Stimulated activated CD8-positive, alpha-beta memory T cell treated with anti-CD3 and anti-CD28 coated beads, Interleukin-12 subunit alpha, Interleukin-12 subunit beta, amount 100 ng/mL, for 24 hours (primary cell): Measurements from ENCODE around the gene MDK.

ENCODE experiments used
- DNase-seq: peaks from one replicate; pipeline ENCODE4 v3.0.0-alpha.2; 2020; ENCODE audit errors: extremely low read depth

Gene MDK

DNA sequence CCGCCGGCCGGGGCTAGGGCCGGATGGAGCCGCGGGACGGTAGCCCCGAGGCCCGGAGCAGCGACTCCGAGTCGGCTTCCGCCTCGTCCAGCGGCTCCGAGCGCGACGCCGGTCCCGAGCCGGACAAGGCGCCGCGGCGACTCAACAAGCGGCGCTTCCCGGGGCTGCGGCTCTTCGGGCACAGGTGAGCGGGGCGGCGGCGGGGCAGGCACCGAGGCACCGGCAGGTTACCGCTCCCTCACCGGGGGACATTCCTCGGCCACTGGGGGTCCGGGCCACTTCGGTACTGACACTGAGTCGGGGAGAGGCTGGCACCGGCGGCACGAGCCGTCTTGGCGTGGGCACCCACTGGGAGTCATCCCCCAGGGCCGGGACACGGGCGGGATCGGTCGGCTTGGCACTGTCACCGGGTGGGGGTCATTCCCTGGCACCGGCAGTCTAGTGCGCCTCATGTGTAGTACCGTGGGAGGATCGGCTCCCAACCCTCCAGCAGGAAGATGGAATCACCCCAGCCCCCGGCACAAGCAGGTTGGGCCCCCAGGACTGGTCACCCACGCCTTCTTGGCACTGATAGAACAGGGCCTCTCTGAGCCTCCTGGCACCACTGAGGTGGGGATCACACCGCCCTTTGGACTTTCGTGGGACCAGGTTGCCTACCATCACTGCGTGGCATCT, 33.7 kb upstream of the MDK start:
- no peak for DNase-seq

DNA sequence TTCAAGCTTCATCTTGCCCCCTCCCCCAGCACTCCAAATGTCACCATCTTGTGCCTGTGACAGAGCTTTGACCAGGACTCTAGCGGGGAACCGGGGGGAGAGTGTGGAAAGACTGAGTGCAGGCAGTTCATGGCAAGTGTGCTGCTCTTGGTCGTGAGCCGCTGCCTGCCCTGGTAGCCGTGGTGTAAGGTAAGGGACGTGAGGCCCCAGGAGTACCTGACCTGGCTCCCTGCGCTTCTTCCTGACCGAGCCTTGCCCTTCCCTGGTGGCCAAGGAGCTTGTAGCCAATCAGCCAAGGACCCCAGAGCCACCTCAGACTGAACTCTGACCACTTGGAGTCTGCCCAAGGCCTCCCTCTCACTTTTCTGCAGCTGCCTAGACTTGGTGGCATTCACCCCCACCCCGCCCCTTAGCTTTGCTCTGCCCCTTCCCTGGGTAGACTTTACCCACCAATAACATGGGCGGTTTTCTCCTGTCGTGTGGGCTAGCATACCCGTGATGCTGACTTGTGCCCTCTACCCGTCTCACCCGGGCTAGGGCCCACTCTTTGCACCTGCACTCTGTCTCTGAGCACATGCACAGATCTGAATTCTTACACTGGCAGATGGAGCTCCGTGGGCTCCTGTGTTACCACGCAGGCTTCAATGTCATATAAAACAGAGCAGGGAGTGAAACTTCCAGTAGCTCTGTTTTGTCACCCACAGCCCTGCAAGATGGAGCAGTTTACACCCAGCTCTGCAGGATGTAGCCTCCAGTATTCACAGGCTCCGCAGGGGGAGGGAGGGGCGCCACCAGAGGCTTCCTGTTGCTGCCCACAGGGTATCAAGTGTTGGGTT, 32.7 kb upstream of the MDK start:
- no peak for DNase-seq

DNA sequence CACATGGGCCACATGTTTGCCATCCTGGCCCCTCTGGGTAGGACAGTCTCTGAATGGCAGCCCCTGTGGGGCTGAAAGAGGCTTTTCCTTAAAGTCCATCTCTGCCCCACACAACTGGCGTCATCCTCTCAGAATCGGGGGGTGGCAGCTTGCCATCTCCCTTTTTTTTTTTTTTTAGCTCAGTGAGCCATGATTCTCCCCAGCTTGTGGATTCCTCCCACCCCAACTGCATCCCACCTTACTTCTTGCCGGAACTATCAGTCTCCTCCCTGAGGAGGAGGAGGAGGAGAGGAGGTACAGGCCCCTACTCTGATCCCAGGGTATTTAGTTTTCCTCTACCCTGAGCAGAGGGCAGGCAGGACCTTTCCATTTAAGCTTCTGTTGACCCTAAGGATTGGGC, 30.8 kb upstream of the MDK start:
- DNase-seq = no peak

DNA sequence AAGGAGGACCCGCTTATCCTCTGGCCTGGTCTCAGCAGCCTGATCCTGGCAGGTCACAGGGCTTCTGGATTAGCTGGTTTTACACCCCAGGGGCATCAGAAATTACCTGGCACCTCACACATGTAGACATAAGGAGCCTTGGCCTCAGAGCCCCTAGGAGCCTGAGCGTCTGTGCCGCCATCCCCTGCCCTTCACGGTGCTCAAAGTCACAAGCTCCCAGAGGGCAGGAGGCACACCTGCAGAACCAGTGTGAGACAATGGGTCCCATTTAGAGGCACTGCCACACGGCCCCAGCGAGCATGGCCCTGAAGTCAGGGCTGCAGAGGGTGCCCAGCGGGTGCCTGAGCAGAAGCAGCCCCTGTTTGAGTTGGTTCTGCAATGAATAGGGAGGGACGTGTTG, 30.3 kb upstream of the MDK start:
- no peak for DNase-seq

DNA sequence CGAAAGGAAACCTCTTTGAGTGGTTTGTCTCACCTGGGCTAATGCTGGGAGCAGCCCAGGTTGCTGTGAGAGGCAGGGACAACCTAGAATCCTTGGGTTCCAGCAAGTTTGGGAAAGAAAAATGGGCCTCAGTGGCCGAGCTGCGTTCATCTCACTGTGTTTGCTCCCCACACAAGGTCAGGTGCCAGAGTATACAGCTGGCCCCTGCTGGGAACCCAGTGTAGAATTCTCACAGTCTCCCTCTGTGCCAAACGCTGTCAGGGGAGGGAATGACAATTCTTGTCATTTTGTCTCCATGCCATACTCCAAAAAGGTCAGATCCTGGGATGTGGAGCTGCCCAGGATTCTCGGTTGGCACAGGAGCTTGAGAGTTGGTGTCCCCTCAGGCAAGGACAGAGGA, 29.9 kb upstream of the MDK start:
- no peak for DNase-seq

DNA sequence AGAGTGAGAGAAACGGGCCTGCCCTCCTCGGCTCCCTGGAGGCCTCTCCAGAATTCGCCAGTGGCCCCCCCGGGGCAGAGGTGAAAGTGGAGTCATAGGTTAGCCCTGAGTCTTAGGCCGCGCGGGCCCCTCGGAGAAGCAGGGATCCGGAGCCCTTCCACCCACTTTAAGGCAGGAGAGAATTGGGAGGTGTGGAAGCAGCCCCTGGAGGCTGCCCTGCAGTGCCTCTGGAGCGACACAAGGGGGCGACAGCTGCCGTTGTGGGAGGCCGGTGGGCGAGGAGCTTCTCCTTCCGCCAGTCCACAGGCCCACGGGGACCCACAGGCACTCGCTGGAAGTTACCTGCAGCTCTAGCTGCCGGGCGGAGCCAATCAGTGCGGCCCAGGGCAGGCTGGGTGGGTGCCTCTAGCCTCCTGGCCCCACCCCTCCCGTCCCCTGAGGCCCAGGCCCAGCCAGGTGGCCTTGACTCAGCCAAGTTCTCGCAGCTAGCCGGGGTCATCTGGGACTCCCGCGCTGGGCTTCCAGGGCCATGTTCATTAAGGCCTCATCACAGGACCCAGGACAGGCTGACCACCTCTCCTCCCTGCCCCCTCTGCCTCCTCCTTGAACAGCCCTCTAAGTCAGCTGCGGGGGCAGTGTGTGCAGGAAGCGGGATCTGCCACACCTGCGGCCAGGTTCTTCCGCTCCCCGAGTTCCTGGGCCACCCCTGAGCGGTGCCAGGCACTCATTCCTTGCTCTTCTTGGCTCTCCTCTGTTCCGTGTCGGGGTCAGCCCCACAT, 29.2 kb upstream of the MDK start:
- no peak for DNase-seq

DNA sequence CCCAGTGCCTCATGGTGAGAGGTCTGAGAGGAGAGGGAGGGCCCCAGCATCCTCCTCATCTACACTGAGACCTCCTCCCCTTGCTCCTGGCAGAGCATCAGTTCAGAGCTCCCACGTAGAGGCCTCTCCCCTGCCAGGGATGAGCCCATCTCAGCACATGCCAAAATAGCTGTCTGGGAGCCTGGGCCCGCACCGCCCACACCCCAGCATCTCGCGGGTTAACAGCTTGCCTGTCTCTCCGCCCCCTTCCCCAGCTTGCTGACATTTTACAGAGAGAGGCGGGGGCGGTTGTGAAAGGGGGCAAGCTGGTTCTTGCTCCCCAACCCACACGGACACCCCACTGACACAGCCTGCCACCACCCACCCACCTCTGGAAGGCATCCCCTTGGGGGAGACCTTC, 27.8 kb upstream of the MDK start:
- DNase-seq = no peak

DNA sequence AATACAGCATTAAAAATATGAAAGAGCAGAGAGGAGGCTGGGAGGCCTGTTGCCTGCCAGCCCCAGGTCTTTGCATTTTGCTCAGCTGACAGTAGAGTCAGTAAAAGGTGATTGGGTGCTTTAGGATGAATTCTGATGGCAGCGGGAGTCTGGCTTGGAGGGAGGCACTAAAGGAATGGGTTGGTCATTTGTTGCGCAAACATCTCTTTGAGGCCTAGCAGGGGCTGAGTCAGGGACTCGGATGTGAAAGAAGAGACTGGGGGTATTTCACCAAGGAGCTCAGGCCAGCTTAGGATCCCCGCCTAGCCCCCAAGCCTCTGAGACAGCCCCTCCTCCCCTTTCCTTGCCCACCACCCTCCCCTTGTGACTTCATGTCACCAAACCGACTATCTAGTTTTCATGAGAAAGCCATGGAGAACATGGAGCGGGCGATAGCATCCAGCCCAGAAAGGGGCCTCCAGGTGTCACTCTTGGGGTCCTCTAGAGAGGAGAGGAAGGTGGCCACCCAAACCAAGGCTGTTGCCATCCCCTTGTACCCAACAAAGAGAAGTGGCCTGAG, 24.5 kb upstream of the MDK start:
- DNase-seq = no peak

DNA sequence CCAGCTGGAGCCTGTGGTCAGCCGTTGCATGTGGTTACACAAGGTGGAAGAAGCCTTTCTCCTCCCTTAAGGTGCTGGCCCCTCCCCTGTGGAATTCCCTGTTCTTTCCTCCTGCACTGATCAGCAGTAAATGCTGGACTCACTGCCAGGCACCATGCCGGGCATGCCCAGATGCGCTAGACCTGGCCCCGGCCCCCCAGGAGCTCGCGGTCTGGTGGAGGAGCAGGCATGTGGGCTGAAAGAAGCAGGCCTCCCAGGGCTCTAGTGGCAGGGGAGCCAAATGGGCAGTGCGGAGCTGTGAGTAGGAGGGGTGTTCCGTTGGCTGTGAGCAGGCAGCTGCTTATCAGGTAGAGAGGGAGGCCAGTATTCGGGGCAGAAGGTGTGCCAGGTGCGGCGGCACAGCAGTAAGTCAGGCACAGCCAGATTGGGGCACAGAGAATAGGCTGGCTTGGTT, 24.0 kb upstream of the MDK start:
- no peak for DNase-seq

DNA sequence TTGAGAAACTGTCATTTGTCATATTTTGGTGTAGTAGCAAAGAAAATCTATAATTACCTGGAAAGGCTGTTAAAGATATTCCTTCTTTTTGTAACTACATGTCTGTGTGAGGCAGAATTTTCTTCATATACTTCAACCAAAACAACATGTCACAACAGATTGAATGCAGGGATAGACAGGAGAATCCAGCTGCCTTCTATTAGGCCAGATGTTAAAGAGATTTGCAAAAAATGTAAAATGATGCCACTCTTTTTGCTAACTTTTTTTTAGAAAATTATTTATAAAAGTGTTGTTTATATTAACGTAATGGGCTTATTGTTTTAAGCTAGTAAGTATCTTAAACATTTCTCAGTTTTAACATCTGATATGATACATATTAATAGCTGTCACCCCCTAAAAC, 21.5 kb upstream of the MDK start:
- no peak for DNase-seq

DNA sequence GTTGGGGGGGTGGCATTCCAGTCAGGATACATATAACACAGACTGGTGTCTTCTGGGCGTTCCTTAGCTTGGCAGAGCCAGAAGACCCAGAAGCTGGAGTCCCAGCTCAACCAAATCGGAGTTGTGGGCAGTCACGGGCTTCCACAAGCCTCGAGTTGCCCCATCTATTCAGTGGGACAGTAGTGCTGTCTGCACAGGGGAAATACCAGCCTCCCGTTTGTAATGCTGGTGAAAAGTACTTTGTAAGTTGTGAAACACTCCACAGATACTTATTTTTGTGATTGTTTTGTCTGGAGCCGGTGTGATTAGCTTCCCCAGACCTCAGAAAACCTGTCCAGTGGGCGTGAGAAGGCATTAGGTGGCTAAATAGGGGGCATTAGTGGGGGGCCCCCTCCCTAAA, 20.6 kb upstream of the MDK start:
- no peak for DNase-seq

DNA sequence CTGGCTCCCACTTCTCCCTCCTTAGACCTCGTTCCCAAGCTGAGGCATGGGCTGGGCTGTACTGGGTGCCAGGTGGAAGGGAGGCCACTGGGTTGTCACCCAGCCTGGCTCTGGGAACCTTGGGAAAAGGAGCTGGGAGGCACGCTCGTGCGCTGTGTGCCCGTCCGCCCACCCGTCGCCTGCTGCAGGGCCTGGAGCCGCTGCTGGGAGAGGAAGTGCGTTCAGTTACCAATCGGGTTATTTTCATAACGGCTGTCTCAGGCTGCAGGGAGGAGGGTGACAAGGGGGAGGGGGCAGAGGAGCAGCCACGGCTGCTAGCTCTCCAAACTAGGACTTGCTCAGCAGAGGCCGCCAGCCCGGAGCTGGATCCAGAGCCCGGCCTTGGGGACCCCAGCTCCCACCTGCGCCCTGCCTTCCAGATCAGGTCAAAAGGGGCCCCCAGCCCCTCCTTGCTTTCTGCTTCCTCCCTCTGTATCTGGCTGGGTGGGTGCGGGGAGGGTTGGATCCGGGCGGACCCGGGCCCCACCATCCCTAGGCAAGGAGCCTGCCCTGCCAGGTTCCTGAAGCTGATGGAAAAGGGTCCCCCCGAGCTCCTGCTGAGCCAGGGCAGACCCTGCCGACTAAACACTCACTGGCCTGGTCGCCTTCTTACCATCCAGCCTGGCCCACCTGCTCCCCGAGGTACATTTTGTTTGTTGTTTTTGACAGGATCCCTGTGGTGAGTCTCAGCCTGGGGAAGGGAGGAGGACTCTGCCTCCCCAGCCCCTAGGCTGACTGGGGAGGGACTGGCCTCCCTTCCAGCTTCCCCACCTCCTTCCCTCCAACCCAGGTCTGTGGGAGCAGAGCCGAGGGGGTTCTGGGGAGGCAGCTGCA, 19.9 kb upstream of the MDK start:
- DNase-seq = no peak

DNA sequence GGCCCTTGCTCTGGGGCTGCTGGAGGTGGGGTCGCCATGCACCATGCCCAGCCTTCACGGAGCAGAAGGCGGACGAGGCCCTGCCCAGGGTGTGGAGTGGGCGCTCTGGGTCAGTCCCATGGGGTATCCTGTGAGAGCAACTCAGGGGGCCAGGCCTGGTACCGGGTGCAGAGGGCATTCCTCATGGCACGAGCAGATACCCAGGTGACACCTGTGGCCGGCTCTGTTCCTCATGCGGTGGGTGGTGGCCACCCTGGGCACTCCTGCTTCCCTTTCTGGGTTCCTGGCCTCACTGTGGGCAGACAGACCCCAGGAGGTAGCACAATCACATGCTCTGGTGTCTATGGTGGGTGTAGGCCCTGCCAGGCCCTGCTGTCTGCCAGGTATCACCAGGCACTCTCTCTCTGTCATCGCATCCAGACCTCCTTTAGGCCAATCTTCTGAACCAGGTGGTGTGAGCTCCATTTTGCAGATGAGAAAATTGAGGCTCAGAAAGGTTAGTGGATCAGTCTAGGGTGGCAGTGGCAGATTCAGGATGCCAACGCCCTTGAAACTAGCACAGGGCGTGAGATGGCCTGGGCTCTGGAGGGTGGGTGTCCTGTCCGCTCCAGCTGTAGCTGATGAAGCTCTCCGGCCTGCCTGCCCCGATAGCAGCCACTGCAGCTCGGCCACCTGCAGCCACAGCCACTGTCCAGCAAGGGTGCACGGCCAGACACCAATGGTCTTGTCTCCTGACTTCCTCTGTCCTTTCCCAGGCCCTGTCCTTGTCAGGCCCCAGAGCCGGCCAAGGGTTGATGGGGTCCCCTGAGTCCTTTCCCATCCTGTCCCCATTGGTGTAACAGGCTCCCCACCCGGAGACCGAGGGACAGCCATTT, 19.1 kb upstream of the MDK start:
- no peak for DNase-seq

DNA sequence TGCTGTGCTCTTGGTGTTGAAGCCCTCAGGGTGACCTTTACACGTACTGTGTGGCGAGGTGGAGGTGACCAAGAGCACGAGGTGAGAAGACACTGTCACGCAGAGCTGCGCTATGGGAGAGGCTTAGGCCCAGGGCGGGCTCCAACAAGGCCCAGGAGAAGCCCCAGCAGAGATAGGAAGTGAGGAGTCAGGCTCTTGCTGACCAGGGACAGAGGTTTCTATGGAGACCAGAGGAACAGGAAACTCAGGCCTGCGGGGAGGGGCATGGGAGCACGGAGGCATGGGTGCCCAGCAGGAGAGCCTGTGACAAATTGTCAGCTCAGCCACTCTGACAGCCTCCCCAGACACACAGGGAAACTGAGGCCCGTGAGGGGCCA, 18.4 kb upstream of the MDK start:
- no peak for DNase-seq

DNA sequence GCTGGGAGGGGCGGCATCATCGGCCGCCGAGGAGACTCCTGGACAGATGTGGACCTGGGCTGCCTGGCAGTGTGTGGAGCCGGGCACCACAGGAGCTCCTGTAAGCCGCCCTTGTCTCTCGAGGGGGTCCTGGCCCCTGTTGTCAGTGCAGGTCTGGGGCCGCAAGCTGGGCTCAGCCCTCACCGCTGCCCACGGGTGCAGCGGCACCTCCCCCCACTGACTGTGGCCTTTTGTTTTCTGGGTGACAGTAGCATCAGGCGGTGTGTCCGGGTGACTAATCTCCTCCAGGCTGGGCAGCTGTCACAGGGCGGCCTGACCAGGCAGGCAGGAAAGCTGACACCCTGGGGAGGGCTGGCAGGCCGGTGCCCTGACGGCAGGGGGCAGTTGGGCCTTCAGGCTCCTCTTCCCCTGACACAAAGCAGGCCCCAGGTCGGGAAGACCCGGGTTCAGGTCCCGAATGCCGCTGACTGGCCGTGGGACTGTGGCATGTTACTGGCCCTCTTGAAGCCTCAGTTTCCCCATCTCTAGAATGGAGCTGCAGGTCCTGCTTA, 17.9 kb upstream of the MDK start:
- DNase-seq = no peak

DNA sequence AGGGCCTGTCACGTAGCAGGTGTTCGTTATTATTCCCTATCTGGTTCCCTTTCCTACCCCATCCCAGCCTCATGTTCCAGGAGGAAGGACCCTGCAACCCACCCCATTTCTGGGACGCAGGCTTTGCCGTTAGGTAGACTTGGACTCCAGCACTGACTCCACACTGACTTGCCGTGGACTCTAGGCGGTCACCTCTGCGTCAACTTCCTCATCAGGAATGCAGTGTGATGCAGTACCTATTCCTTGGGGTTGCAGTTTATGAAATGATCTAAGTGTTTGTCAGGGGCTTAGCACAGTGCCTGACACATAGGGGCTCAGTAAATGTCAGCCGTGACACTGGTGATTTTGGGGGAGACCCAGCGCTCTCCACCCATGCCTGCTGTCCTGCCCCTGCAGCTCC, 17.4 kb upstream of the MDK start:
- no peak for DNase-seq

DNA sequence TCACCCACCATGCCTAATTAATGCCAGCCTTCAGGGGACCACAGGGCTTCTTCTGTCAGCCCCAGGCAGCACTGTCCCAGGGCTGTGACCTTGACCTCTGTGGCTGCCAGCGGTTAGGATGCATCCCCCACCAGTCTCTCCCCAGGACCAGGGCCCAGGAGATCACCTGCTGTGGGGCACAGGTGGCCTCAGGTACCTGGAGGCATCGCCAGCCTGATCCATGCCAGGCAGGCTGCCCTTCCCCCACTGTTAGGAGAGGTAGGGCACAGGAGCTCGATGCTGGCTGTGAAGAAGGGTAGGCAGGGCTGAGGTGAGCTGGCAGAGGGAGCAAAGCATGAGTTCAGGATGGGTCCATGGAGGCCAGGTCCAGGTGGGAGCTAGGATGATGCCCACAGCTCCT, 16.7 kb upstream of the MDK start:
- DNase-seq = no peak

DNA sequence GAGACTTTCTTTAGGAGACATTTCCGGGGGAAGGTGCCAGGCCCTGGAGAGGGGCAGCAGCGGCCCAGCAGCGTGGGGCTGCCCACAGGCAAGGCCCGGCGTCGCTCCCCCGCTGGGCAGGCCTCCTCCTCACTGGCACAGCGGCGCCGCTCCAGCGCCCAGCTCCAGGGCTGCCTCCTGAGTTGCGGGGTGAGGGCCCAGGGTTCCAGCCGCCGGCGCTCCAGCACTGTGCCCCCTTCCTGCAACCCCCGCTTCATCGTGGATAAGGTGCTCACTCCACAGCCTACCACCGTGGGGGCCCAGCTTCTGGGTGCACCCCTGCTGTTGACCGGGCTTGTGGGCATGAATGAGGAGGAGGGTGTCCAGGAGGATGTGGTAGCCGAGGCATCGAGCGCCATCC, 15.2 kb upstream of the MDK start:
- DNase-seq = no peak

DNA sequence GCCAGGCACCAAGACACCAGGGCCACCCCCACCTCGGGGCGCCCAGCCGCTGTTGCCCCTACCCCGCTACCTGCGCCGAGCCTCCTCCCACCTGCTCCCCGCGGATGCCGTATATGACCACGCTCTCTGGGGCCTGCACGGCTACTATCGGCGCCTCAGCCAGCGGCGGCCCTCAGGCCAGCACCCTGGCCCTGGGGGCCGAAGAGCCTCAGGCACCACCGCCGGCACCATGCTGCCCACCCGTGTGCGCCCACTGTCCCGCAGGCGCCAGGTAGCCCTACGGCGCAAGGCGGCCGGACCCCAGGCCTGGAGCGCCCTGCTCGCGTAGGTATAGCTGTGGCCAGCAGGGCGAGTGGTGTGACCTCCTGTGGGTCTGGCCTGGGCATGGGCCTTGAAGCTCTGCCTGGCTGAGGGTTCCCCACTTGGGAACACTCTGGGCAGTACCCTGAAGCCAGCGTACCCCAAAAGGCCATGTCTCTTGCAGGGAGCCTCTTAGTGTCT, 14.8 kb upstream of the MDK start:
- no peak for DNase-seq
